GM20000 (cell line): ENCODE measurements around the gene AGA.

Experiments
- DNase-seq: peaks from one replicate; pipeline ENCODE4 v3.0.0; 2012; ENCODE audit warnings: low spot score
- TF ChIP-seq, protein P1 (sequence below): IDR thresholded peaks from 2 replicates; pipeline ENCODE4 v1.5.1; 2012; ENCODE audit warnings: mild to moderate bottlenecking, control low read depth; ENCODE audit errors: extremely low read depth, missing control alignments

AGA gene

DNA sequence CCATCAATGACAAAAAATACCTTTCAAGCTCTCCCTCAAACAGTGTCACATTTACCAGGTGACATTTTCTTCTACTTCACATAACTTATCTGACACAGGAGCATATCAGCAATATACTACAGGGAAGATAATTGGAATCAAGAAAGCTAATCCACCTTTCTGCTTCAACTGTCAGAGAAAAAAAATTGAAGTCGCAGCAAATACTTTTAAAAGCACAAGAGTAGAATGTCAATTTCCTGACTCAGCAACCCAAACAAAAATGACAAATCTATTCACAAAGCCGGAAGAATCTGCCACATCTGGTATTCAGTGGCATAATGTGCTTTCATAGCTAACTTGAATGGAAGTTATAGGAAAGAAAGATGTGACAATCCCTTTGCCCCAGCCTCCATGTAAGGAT lies 36.7 kb downstream of the AGA start:
- TF ChIP-seq, protein P1, sequence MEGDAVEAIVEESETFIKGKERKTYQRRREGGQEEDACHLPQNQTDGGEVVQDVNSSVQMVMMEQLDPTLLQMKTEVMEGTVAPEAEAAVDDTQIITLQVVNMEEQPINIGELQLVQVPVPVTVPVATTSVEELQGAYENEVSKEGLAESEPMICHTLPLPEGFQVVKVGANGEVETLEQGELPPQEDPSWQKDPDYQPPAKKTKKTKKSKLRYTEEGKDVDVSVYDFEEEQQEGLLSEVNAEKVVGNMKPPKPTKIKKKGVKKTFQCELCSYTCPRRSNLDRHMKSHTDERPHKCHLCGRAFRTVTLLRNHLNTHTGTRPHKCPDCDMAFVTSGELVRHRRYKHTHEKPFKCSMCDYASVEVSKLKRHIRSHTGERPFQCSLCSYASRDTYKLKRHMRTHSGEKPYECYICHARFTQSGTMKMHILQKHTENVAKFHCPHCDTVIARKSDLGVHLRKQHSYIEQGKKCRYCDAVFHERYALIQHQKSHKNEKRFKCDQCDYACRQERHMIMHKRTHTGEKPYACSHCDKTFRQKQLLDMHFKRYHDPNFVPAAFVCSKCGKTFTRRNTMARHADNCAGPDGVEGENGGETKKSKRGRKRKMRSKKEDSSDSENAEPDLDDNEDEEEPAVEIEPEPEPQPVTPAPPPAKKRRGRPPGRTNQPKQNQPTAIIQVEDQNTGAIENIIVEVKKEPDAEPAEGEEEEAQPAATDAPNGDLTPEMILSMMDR: no peak
- no peak for DNase-seq

DNA sequence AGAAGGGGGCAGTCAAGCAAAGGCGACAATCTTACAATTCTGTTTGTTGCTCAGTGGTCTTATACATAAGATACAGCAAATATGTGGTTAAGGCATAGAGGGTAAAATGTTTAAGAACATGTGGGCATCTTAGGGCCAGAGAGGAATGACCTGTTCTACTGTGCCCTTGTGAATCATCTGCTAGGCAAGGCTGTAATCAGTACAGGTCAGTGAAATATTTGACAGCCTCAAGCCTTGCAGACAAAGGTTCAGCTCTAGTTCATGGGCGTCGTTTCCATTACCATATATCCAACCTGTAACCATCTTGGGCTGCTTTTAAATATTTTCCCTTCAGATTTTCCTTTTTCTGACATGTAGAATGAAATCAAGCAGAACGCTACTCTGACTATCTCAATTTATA lies 37.3 kb downstream of the AGA start:
- no peak for DNase-seq
- TF ChIP-seq, protein P1: no peak

DNA sequence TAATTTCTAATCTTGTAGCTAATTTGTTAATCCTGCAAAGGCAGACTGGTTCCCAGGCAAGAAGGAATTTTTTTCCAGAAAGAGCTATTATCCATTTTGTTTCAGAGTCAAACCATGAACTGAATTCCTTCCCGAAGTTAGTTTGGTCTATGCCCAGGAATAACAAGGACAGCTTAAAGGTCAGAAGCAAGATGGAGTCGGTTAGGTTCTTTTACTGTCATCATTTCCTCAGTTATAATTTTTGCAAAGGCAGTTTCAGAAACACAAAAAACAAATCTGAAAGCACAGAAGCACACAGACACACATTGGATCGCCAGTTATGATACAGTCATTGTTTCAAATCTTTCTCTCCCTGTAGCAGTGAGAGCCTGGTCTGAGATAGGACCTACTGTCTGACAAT lies 37.9 kb downstream of the AGA start:
- TF ChIP-seq, protein P1: no peak

DNA sequence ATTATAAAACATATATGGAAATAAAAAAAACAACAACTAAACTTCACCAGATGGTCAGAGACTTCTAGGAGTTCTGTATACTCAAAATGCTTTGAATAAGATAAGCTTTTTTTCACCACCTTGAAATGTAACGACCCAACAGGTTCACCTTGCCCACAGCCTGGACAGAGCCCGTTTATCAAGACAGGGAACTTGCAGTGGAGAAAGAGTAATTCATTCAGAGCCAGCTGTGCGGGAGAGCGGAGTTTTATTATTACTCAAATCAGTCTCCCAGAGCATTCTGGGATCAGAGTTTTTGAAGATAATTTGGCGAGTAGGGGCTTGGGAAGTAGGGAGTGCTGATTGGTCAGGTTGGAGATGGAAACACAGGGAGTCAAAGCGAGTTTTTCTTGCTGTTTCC lies 38.5 kb downstream of the AGA start:
- TF ChIP-seq, protein P1: no peak
- no peak for DNase-seq

More for the DNA sequence above, 37.9 kb downstream of the AGA start:
- DNase-seq: no peak

DNA sequence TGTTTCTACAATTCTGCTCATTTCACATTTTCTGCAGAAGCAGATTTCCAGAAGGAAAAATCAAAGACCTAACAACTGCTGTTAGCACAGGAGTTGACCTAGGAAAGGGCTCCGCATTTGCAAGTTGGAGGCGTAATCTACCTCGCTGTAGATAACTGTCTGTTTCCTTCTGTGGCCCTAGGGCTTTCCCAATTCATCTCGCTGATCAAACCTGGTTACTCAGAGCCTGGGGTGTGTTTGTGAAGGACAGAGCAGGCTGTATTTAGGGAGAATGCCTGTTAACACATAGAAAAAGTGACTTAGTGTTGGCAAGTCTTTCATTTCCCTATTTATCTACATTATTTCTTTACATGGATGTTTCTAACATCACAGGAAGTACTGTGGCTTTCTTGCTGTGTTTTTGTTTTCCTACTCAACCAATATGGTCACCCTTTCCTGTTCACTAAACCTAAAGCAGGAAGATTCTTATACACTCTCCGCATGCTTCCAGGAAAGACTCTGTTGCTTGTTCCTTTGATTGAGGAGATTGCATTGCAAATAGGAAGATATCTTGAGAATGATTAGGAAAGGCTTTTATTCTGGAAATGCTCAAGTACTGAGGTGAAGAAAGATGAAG lies 40.5 kb downstream of the AGA start:
- TF ChIP-seq, protein P1: no peak
- DNase-seq: no peak

DNA sequence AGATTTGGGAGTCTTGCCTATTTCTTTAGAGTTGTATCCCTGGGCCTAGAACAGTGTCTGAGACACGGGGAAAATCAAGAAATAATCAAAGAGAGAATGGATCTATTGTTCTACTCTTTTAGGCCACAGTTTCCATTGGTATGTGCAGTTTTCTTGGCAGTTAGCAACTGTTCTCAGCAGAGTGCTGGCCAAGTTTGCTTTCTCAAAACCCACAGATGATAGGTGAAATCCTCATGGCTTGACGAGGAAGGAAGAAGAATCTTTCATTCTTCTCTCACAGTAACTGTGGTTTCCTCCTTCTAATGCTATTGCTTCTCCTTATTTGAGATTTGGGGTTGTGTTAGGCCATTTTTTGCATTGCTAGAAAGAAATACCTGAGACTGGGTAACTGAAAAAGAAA lies 42.2 kb downstream of the AGA start:
- TF ChIP-seq, protein P1: no peak
- DNase-seq: no peak

DNA sequence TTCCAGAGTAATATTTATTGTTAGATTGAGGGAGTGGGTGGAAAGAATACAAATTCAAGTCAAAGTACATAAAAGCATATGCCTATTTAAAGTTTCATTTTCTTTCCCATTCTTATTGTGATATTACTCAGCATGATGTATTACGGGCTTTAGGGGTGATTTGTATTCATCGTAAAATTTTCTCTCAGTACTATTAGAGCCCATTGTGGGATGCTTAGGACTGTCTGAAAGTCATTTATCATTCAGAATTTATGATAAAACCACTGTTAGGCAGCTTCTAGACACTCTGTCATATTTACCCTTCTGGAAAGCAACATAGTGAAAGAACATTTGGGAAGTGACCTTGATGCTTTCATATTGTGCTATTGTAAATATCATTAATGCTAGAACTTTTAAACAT lies 45.9 kb downstream of the AGA start:
- DNase-seq: no peak
- TF ChIP-seq, protein P1: no peak
